ENCODE results near the gene HAUS2.

The HAUS2 gene

DNA sequence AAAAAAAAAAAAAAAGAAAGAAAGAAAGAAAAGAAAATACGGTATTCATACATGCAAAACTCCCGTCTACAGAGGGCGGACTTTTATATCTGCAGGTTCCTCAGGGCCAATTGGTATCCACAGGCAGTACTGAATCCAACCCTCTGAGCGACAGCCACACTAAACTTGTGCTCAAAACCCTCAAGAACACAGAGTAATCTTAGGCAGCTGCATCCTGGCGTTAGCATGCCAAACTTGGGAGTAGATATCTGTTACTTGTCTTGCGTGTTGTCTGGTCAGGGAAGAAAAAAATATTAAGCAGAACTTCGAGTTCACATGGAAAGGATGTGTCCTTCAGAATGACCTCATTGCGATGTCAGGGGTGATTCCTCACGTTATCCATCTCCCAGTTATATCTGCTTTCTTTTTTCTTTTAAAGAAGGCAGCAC lies 40.4 kb upstream of the HAUS2 start:
- no peak for DNase-seq (ENCODE audit: extremely low read depth, low read depth)
- H3K4me3 ChIP-seq (replicated peaks; ENCODE audit: low read depth, low read length), result no peak overlapping the region
- no peak for TF ChIP-seq CTCF (IDR thresholded peaks at IDR 0.05; ENCODE audit: low read depth, low read length, missing control alignments)

- no peak for TF ChIP-seq CTCF (IDR thresholded peaks at IDR 0.05; ENCODE audit: low read depth, low read length, missing control alignments)
- no peak overlapping the region for H3K4me3 ChIP-seq (replicated peaks; ENCODE audit: low read depth, low read length)
- DNase-seq (ENCODE audit: extremely low read depth, low read depth), result no peak
Measured at GRCh38 chr15:42510258-42511006, 38.2 kb upstream of the HAUS2 start.

- no peak for TF ChIP-seq CTCF (IDR thresholded peaks at IDR 0.05; ENCODE audit: low read depth, low read length, missing control alignments)
- no peak for DNase-seq (ENCODE audit: extremely low read depth, low read depth)
- H3K4me3 ChIP-seq (replicated peaks; ENCODE audit: low read depth, low read length), result no peak overlapping the region
Measured at GRCh38 chr15:42511007-42511391, 37.6 kb upstream of the HAUS2 start.

DNA sequence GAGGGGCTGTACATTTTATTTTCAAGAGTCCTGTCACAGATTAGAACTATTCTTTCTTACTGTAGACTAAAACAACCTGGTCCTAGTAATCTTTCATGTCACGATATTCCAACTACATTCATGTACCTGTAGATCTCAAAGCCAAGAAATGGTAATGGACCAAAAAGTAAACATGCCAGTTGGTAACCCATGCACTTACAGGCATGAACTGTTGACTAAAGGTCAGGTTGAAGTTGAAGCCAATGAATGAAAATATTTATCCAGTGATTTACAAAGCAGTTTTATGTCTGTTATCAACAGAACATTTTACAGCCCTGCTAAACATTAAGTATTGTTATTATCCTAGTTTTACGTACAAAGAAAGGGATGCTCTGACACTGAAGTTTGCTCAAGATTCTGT lies 25.3 kb upstream of the HAUS2 start:
- TF ChIP-seq CTCF (IDR thresholded peaks at IDR 0.05; ENCODE audit: low read depth, low read length, missing control alignments), result no peak
- no peak for DNase-seq (ENCODE audit: extremely low read depth, low read depth)

GRCh38 chr15:42528970-42529369 lies 19.7 kb upstream of the HAUS2 start:
- TF ChIP-seq CTCF (IDR thresholded peaks at IDR 0.05; ENCODE audit: low read depth, low read length, missing control alignments), result no peak
- peak; percentile 16 for DNase-seq (ENCODE audit: extremely low read depth, low read depth)
- H3K4me3 ChIP-seq (replicated peaks; ENCODE audit: low read depth, low read length), result no peak overlapping the region

More for the DNA sequence above, 25.3 kb upstream of the HAUS2 start:
- no peak overlapping the region for H3K4me3 ChIP-seq (replicated peaks; ENCODE audit: low read depth, low read length)

DNA sequence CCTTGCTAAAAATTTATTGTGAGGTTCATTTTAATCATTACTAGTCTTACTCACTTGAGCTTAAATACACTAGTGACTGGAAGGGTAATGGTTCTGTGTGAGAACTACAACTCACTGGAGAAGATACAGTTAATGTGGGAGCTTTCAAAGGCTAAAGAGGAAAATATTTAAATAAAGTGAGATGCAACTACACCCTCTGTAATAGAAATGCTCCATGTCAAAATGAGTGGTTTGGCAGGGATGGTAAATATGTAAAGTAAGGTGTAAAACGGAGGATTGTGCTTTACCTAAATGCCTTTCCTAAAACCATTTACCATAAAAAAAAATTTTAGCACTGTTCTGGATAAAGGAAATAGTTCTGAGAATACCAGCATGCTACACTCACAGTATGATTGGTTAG lies 15.4 kb upstream of the HAUS2 start:
- no peak for DNase-seq (ENCODE audit: extremely low read depth, low read depth)
- H3K4me3 ChIP-seq (replicated peaks; ENCODE audit: low read depth, low read length), result no peak overlapping the region
- no peak for TF ChIP-seq CTCF (IDR thresholded peaks at IDR 0.05; ENCODE audit: low read depth, low read length, missing control alignments)
